C4-2B (cell line): ENCODE measurements around the gene KLHL33.
A peak's percentile ranks its signal among the peaks of the same experiment; 100 is the strongest.

Source experiments
- H3K27ac ChIP-seq: fragments of 450-650 bp; 2 replicates; pipeline ENCODE4 v1.5.1; 2017
- CTCF ChIP-seq: fragments of 450-650 bp; conservative IDR thresholded peaks from 2 replicates; pipeline ENCODE4 v1.5.1; 2017; ENCODE audit warnings: mild to moderate bottlenecking
- ZFX ChIP-seq: fragments of 450-650 bp; IDR thresholded peaks from 2 replicates; pipeline ENCODE4 v1.6.1; 2017

Gene KLHL33

DNA sequence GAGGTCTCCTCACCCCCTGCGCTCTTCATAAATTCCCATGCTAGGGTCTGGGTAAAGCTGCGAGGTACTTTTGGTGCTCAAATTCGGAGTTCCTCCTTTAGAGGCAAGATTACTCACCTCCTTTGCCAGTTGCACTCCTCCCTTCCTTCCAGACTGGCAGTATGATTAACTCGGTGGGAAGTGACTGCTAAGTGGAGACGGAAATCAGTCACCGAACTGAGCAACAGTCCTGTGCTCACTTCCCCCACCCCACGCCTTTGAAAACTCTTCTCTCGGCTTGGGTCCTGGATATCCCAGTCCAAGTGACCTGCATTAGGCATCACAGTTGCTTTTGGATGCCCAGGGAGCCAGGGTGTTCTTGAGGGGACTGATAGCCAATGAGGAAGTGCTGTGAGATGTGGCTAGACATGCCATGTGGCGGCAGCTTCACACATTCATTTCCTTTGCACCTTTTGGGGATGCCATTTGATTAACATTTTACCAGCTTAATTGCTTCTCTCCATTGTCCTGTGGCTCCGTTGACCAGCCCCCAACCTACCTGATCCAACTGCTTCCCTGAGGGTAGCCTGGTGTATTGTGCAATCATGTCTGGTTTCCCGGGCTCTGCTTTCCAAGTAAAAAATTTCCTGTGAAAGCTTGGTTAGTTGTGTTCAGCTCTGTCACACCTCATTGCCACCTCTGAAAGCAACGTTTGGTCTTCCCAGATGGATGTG, 34.1 kb upstream of the KLHL33 start:
- peak overlapping the region; percentile 89 for H3K27ac ChIP-seq
- TF ChIP-seq ZFX = no peak

- TF ChIP-seq ZFX (peak; percentile 30; the same call in 1 of the 2 replicates), CTCF (no peak)
- peak within 1 kb of the TSS; percentile 89 for H3K27ac ChIP-seq
Measured at GRCh38 chr14:20469242-20469889, 33.4 kb upstream of the KLHL33 start, which contains the start of gene PNP. PNP (plus strand) TSS chr14:20469406; CDS start chr14:20469525, 119 bp downstream.

DNA sequence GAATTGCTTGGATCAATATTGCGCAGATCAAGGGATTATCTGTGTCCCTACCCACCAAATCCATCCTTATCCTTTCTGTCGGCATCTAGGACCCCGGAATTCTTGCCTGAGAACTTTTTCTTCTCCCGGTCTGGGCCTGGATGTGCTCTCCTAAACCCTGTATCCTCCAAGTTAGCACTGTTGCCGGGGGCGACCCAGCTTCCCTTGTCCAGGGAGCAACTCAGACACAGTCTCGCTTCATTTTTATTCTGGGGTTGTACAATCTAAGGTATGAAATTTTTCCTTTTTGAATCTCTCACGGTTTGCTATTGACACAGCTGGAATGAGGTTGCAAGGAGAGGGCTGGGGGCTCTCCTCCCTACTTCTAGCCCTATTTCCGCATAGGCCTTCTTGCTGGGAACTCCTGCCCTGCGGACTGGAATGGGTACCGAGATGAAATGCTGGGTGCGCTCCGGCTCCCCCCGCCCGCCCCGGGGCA, 32.8 kb upstream of the KLHL33 start:
- peak overlapping the region; percentile 89 for H3K27ac ChIP-seq
- no peak for TF ChIP-seq CTCF
- no peak for TF ChIP-seq ZFX

GRCh38 chr14:20461225-20462141, 25.5 kb upstream of the KLHL33 start, which contains the start of gene PIP4P1:
PIP4P1 (minus strand) TSS chr14:20461434; CDS start chr14:20461325, 109 bp downstream.
- peak within 1 kb of the TSS; percentile 87 for H3K27ac ChIP-seq
- TF ChIP-seq ZFX (peak; percentile 24; the same call in 1 of the 2 replicates), CTCF (no peak)

- H3K27ac ChIP-seq = peak overlapping the region; percentile 87
- TF ChIP-seq ZFX = no peak
- no peak for TF ChIP-seq CTCF
Measured at GRCh38 chr14:20460458-20461224, 24.7 kb upstream of the KLHL33 start.

DNA sequence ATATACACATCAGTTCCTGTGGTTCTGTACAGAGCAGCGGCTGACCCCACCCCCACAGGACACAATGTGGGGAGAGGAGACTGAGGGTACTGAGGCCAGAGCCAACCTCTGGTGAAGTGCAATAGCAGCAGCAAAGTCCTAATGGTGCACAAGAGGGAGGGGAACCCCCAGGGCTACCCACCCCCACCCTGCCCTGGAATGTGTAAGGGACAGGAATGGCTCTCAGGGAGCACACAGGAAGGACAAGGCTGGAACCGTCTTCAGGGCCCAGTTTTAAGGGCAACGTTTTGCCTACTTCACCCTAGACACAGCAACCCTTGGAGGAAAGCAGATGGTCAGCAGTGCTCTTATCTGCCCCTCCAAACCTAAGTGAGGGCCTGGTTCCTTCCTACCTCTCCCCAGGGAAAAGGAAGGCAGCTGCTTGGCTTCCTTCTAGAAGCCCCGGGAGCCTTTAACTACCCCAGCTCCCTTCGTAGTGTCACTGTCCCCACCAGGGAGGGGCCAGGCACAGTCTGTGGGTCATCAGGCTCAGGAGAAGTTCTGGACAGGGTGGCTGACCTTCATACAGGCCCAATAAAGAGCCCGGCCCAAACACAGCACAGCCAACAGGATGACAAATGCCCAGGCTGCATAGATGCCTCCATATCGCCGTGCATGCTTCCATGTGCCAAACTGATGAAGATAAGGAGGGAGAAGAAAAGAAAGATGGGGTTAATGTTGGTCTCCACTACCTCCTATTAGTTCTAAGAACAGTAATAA, 22.2 kb upstream of the KLHL33 start:
- H3K27ac ChIP-seq = 0 out of 2 replicates have a peak overlapping the region, but pooled peaks have one; percentile 6
- TF ChIP-seq CTCF = no peak
- TF ChIP-seq ZFX = no peak
